ENCODE results near the gene TDRD1.

Gene TDRD1

DNA sequence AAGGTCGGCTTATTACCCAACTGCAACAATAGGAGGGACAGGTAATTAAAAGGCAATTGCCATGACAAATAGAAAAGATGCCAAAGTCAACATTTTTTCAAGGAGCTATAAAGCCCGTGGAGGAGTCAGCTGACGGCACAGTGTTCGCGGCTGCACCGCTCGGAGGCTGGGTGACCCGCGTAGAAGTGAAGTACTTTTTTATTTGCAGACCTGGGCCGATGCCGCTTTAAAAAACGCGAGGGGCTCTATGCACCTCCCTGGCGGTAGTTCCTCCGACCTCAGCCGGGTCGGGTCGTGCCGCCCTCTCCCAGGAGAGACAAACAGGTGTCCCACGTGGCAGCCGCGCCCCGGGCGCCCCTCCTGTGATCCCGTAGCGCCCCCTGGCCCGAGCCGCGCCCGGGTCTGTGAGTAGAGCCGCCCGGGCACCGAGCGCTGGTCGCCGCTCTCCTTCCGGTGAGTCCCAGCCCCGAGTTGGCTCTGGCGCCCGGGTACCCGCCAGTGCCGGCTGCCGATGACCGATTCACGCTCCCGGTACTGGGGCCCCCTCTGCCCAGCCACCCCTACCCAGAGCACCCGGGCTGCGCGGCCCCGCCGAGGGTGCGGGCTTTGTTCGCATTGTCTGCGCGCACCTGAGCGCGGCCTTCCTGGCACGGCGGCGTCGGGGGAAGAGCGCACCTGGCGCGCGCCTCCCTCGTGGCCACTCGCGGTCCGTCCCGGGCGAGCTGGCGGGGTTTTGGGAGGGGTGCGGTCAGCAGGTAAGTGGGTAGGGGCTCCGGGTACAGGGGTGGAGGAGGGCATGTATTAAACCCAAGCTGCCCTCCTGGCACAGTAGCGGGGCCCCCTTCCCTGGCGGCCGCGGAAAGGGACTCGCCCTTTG is 60.2 kb downstream of the TDRD1 start, which contains the start of gene VWA2:
TSS of gene VWA2 (plus strand) at position 138 of the 877 bp plus-strand sequence. CDS start 9,460 bp downstream, outside the sequence.
- DNase-seq (ENCODE audit: low read depth in 2 of 2) = no peak

DNA sequence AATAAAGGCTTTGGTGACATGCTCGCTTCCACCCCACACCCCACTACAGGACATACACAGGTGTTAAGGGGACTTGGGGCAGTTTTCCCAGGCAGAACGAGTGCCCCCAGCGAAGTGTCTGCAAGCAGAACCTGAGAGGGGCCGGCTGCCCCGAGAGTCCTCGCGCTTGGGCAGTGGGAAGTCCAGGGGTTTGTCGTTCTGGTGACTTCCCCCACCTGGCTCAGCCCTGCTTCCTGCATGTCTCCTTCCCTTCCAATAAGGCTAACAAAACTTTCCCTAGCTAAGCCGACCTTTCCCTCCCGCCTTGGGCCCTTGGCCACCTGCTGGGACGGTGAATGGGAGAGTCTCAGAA is 60.8 kb downstream of the TDRD1 start:
- DNase-seq (ENCODE audit: low read depth in 2 of 2) = no peak

DNA sequence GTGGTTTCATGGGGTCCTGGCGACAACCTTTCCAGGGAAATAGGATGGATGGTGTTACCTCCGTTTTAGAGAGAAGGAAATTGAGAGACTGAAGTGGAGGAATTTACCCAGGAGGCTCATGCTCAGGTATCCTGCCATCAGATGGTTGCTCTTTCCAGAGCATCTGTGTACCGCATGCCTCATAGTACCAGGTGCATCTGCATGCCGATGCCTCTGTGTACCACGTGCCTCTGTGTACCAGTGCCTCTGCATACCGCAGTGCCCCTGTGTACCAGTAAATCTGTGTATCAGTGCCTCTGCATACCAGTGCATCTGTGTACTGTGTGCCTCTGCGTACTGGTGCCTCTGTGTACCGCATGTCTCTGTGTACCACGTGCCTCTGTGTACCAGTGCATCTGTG is 63.1 kb downstream of the TDRD1 start:
- DNase-seq (ENCODE audit: low read depth in 2 of 2) = no peak

DNA sequence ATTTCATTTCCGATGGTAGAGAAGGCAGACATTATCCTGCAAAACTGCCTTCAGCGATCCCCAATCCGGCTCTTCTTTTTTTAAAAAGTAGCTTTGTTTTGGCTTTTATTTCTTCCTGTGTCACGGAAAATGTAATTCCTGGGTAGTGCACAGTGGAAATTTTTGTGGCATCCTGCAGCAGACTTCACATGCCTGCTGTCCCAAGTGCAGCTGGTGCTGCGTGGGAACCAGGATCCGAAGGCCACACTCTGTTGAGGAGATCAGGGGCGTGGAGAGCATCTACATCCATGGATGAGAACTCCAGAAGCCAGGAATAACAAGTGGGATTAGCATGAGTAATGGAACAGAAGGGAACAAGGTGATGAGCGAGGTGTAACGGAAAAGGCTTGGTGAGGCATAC is 64.5 kb downstream of the TDRD1 start:
- no peak for DNase-seq (ENCODE audit: low read depth in 2 of 2)

DNA sequence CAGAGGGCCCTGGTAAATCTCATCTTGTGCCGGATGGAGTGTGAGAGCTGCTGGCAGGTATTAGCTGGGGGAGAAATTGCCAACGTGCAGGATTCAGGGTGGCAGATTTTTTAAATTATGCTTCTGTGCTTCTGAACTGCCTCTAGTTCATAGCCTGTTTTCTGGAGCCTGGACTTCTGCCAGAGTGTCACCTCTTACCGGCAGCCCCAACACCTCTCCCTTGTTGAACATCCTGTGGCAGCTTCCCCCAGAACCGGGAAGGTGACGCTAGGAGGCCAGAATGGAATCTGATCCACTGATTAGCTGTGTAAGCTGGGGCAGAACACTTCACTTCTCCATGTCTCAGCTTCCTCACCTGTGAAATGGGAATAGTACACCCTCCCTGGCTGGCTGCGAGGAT is 65.0 kb downstream of the TDRD1 start:
- DNase-seq (ENCODE audit: low read depth in 2 of 2) = no peak

DNA sequence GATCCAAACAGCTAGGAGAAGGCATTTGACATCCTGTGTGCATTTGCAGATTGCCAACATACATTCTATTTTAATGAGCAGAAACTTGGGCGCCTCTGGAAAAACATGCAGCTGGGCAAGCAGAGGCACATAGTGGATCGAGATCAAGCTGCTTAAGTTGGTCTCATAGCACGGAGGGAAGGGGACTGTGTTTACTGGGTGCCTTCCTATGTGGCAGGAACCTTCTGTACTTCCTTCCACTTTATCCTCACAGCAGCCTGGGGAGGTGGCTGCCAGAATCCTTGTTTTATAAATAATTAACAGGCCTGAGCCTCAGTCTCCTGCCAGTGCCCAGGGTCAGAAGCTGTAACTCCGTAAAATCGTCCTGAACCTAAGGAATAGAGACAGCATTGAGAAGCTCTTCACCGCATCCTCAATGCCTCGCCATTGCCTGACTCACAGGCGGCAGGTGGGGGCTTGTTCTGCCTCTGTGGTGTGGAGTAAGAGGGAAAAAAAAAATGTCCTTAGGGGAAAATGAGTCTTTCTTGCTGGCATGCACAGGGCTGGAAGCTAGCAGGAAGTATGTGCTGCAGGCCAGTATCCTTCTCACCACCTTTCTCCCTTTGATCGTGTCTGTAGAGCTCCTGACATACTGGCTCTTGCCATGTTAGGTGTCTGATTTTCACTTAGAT is 66.1 kb downstream of the TDRD1 start:
- no peak for DNase-seq (ENCODE audit: low read depth in 2 of 2)

DNA sequence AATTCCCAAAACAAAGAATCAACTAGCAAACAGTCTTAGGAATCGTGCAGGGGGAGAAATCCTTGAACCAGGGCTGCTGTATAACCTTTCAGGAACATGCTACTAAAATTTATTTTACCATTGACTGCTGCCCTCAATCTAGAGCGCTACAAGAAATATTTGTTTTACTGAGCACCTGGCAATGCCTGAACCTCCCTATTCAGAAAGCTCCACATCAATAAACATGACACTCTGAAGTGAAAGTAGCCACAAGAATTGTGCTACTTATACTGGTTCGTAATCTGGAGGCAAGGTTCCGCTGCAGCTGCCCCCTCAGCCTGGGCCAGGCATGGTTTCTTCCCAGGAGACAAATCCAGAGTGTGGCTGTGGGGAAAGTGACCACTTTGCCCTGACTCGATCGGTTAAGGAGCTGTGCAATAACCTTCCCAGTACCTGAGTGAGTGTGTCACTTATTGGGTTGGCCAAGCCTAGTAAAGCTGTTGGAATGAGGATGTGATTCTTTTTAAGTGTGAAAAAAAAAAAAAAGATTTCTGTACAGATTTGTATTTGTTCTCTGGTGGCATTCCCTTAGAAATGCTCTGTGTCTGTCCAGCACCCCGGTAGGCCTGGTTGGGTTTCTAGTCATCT is 67.6 kb downstream of the TDRD1 start:
- DNase-seq (ENCODE audit: low read depth in 2 of 2) = no peak

DNA sequence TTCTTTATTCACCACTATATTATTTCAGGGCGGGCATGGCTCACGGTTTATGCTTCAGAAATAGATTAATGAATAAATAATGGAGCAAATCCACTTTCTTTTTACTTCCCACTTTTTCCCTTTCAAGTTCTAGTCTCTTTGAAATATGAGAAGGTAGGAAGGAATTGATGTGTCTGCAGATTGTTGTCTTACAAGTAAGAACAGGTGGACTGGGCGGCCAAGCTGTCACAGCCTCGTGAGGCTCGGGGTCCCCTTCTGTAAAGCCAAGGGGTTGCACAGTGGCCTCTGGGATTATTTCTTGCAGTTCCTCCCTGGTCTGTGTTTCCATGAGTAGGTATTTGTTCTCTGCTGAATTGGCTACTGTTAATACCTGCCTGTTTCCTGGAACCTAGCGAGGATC is 71.1 kb downstream of the TDRD1 start:
- DNase-seq (ENCODE audit: low read depth in 2 of 2) = no peak

DNA sequence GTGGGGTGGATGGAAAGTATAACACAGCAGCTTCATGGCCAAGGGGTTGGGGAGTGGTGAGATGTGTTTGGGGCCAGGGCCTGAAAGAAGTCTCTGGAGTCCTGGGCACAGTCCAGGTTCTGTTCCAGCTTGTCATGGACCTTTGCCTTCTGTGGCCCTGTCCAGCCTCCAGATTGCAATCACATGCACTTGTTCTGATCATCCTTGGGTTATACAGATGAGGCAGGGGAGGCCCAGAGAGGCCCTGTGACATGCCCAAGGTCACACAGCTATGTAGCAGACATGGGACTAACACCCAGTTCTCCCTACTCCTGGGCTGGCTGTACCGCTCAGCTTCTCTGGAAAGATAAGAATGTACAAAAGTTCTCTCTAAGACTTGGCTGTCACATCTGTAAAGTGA is 71.6 kb downstream of the TDRD1 start:
- DNase-seq (ENCODE audit: low read depth in 2 of 2) = no peak

DNA sequence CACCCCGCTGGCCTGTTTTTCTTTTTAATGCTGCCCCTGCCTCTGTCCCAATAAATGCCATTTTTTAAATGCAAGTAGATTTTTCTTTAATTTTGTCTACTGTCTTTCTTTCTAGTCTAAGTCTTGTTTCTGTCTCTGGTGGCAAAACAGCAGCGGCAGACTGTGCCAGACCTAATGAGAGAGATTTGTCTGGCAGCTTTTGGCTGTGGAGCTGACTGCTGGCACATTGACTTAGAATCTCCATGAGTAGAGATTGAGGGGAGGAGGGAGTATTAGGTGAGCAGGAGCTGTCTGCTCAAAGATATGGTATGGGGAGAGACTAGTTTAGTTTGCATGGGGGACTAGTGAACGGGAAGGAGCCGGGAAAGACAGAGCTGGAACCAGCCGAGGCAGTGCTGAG is 72.9 kb downstream of the TDRD1 start:
- DNase-seq (ENCODE audit: low read depth in 2 of 2) = no peak

DNA sequence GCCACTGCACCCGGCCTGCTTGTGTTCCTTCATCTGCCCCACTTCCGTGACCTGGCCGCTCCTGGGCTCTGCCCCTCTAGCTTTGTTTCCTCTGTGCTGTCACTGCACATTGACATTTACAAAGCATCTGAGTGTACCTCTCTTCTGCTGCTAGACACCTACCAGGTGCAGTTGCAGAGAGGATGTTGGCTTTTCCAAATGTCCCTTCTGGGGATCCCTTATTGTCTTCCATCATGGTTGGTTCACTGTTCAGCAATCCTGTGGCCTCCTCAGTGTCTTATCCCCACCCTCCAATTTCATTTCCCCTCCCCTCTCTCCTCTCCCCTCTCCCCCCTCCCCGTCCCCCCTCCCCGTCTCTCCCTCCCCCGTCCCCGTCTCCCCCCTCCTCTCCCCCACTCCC is 73.7 kb downstream of the TDRD1 start:
- no peak for DNase-seq (ENCODE audit: low read depth in 2 of 2)

DNA sequence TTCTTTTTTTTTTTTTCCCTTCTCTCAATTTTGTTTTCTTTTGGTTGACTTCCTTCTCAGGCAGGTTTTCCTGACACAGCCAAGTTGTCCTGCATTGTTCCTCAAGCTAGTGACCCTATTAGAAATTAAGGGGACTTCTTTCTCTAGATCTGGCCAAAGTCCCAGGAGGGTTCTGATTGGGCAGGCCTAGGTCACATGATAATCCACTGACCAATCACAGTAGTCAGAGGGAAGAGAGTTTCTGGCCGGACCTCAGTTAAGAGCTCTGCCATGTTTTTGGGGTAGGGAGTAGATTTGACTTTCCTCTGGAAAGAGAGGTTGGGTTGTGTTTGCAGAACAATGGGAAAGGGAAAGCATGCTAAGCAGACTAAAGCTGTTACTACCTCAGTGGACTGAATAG is 76.1 kb downstream of the TDRD1 start:
- DNase-seq (ENCODE audit: low read depth in 2 of 2) = no peak

DNA sequence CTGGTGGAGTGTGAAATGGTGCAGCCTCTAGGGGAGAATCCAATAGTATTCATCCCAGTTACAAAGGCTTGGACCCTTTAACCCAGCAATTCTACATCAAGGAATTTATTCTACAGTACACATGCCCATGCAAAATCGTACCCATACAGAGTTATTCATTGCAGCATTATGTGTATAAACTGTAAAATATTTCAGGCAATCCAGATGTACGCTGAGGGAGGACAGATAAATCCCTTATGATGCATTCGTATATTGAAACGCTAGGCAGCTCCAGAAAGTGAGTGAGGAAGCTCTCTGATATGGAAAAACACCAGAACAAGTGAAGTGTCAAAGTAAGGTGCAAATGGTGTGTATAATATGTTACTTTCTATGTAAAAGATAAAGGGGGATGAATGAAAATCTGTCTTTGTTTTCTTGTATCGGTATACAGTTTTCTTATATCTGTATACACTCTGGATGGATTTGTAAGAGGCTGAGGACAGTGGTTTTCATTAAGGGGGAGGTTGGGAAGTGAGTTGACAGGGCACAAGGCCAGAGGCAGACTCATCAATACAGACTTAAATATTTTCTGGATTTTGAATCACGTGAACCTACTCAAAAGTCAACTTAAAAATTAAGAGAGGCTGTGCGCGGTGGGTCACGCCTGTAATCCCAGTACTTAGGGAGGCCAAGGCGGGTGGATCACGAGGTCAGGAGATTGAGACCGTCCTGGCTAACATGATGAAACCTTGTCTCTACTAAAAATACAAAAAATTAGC is 77.0 kb downstream of the TDRD1 start:
- DNase-seq (ENCODE audit: low read depth in 2 of 2) = no peak

DNA sequence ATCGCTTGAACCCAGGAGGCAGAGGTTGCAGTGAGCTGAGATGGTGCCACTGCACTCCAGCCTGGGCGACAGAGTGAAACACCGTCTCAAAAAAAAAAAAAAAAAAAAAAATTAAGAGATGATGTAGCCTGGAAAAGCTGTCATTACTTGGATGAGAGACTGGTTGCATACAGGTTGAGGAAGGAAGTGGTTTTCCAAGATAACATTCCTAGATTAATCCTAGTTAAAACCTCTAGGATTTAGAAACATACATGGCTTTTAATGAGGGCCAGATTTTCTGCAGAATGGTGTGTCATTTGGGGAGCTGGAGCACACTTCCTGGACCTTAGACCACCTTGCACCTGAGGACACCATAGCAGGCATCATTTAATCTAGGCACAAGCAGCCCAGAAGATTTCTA is 77.7 kb downstream of the TDRD1 start:
- no peak for DNase-seq (ENCODE audit: low read depth in 2 of 2)

DNA sequence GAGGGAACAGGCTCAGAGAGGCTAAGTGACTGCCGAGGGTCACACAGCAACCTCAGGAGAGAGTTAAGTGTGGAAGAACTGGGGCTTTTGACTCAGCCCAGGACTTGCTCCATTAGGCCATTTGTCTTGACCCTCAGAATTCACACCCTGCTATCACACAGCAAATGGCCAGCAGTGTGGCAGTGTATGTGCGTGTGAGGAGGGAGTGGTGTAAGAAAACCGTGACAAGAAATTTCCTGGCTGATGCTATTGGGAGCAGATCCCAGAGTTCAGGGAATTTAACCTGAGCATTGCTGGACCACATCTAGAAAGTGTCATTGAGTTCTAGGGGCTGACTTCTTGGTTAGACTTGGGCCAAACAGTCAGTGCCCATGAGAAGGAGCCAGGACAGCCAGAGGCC is 78.3 kb downstream of the TDRD1 start:
- no peak for DNase-seq (ENCODE audit: low read depth in 2 of 2)

DNA sequence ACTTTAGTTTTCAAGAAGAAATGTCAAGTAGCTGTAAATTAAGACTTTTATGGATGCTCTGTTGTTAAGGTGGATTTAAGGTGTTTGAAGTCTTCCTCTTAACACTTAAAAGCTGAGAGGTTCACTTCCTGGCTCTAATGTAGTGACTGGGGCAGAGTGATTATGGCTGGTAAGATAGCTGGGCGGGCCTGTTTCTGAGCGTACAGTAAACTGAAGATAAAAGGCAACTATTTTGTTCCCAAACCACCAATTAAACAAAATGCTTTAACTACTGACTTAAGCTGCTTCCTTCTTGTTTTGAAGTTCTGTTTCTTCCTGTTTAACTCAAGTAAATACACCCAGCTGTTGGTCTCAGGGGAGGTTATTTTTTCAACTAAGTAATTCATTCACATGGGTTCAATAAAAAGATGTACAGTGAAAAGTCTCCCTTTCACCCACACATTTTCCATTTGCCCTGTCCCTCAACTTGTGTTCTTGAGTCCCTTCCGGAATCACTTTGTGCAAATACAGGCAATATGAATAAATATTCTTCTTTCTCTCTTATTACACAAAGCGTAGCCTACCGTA is 79.2 kb downstream of the TDRD1 start:
- no peak for DNase-seq (ENCODE audit: low read depth in 2 of 2)

DNA sequence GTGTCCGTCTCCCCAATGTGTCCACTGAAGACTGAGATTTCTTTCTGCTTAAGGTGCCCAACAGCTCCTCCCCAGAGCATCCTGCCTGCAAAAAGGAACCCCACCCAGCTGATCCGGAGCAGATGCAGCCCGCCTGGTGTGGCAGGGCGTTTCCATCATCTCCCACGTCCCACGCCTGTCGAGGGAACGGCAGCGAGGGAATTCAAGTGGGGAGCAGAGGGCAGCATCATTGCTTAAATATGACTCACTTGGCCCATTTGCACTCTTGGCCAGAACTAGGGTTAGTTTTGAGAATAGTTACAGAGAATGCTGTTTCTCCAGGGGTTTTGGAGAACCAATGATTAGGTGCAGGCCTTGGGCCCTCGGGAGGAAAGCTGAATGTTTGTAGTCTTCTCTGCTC is 80.7 kb downstream of the TDRD1 start:
- no peak for DNase-seq (ENCODE audit: low read depth in 2 of 2)

DNA sequence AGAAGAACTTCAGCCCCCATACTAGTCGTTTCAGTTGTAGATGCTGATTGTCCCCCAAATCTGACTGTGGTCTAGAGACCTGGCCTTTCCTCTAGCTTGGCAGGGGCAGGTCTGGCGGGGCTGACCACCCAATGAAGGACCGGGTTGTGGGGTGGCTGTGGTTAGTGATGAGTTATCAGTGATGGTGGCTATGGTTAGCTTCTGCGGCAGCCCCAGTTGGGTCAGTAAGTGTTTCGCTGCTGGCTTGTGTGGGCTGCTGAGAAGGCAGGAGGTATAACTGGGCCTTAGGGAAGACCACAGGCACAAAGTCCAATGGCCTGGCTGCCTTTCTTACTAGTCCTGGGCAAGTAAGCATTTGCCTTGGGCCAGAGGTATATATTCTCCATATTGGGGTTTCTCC is 81.2 kb downstream of the TDRD1 start:
- DNase-seq (ENCODE audit: low read depth in 2 of 2) = no peak

DNA sequence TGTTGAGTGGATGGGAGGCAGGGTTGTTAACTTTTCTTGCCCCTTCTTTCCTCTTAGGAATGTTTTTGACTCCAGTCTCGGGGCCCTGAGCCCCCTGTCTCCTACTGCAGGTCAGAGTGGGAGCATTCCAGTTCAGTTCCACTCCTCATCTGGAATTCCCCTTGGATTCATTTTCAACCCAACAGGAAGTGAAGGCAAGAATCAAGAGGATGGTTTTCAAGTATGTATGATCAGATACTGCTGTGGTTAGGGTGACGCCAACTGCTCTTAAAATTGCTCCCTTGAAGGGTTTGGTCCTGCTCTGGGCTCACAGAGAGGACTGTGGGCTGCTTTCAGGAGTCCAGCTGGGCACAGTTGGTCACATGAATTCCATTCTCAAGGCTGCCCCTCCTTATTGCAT is 81.9 kb downstream of the TDRD1 start:
- no peak for DNase-seq (ENCODE audit: low read depth in 2 of 2)

DNA sequence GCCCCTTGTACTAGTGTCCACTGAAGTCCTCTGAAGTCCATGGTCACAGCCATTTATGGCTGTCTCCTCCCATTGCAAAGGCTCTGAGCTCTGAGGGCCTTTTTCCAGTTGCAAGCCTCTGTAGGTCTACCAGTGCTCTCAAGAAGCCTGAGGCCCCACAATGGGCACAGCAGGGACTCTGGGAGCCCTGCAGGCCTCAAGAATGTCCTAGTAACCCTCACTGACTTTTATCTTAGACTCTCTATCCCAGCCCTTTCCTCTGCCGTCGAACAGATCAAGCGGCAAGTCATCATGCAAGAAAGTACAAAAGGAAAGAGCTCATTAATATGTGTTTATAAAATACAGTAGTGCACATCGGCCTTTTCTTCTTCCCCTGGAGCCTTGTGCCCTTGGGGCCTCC is 83.3 kb downstream of the TDRD1 start:
- DNase-seq (ENCODE audit: low read depth in 2 of 2) = no peak

DNA sequence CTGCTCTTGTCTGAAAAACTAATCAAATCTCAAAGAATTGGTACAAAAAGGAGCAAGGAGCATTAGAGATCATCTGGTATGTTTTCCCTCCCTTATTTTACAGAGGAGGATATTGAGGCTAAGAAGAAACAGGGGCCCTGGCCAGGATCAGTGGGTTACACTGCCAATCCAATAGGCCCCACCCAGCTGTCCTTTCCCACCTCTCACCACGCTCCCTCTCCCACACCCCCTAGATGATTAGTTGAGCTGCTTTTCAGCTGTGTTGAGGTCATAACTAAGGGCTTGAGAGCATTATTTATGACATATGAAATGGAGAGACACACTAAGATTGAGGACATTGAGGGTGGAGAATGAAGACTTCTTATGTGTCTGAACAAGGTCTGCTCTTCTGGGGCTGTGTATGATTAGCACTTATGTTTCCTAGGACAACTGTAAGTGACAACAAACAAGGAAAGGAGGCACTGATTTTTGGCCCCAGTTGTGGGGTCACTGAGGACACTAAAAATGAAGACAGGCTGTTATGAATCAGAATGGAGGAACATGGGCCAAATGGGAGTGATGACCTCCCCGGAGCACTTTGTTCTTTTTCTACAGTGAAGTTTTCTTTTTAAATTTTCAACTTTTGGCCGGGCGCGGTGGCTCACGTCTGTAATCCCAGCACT is 86.4 kb downstream of the TDRD1 start:
- no peak for DNase-seq (ENCODE audit: low read depth in 2 of 2)

All from activated CD8-positive, alpha-beta memory T cell treated with anti-CD3 and anti-CD28 coated beads for 4 hours (primary cell).